ENCODE data around the gene GRHL3. TPM values are rescaled to one million over a fixed set of nuclear protein-coding genes. Genes with fewer than 3 reads are reported as not detected.

The GRHL3 gene
- total RNA-seq, 4 donors from 2014 or later = not detected

DNA sequence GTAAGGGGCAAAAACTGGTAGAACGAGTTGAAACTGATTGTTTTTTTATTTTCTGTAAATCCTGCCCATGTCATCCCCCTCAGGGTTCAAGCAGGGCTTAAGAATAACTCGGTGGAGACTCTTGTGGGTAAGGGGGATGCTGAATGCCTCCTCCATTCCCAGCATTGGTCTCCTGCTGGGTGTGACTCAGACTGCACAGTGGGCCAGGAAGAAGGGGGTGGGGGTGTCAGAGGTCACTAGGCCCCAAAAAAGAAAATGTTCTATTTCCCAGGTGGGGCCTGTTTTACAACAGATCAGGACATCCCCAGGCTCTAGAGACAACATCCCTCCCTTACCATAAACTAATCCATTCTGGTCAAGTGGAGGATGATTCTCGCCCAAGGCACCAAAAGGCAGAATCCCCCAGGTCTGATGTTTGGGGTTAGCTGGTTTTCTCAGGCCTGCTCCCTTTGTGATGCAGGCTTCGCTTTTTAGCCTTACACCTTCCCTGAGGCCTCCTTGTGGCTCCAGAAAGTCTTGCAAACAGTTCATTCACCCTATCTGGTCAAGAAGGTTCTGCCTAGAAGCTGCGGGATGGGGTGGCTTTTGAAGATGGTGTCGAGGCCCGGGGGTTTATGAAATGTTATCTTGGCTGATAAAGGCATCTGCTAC is 10.7 kb upstream of the GRHL3 start:
- Histone ChIP-seq H3K27ac (no peak overlapping the region), H3K36me3 (no peaks in the 10 kb centered on the region), H3K27me3 (peaks cover 0 to 21% of the 10 kb centered on the region in 2 donors), H3K4me1 (no peaks in the 10 kb centered on the region), H3K9me3 (no peaks in the 10 kb centered on the region), H3K4me3 (no peak overlapping the region)
- TF ChIP-seq EP300 (IDR thresholded peaks at IDR 0.05) = no peak
- WGBS, 2 donors = 75 to 78% methylated on average over 7 of the region's 7 CpGs
- no peak for DNase-seq (ENCODE audit: low spot score in 2 of 2)

DNA sequence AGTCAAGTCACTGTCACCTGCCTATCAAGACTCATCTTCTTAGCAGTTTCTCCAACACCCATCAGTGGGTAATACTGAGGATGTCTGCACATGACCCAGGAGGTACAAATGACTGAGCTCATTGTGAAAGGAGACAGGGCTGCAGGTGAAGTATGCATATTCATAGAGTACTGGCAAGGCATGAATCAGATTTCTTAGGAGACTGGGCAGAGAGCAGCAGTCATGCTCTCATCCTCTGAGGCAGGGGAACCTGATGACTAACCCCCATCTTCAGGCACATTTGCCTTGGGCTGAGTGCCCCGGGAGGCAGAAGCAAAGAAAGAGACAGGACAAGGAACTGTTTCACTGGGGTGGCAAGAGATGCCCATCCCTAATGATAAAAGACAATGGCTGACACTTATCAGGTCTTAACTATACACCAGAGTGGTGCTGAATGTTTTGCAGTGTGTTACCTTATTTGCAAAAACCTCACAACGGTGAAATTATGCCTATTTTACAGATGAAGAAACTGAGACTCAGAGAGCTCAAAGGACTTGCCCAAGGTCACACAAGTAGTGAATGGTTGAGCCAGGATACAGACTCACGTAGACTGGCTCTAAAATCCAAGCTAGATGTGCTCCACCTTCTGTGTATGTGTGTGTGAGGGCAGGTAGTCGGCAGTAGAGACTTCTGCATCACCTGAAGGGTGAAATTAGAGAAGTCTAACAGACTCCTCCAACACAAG is 9.2 kb upstream of the GRHL3 start:
- H3K4me1 ChIP-seq = no peaks in the 10 kb centered on the region
- no peak overlapping the region for H3K4me3 ChIP-seq
- no peaks in the 10 kb centered on the region for H3K9me3 ChIP-seq
- peaks cover 0 to 22% of the 10 kb centered on the region in 2 donors for H3K27me3 ChIP-seq
- DNase-seq (ENCODE audit: low spot score in 2 of 2) = no peak
- no peaks in the 10 kb centered on the region for H3K36me3 ChIP-seq
- no peak overlapping the region for H3K27ac ChIP-seq
- 90 to 91% methylated on average over 4 of the region's 4 CpGs for WGBS, 2 donors
- TF ChIP-seq, protein P1, sequence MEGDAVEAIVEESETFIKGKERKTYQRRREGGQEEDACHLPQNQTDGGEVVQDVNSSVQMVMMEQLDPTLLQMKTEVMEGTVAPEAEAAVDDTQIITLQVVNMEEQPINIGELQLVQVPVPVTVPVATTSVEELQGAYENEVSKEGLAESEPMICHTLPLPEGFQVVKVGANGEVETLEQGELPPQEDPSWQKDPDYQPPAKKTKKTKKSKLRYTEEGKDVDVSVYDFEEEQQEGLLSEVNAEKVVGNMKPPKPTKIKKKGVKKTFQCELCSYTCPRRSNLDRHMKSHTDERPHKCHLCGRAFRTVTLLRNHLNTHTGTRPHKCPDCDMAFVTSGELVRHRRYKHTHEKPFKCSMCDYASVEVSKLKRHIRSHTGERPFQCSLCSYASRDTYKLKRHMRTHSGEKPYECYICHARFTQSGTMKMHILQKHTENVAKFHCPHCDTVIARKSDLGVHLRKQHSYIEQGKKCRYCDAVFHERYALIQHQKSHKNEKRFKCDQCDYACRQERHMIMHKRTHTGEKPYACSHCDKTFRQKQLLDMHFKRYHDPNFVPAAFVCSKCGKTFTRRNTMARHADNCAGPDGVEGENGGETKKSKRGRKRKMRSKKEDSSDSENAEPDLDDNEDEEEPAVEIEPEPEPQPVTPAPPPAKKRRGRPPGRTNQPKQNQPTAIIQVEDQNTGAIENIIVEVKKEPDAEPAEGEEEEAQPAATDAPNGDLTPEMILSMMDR (IDR thresholded peaks at IDR 0.05) = no peak
- TF ChIP-seq EP300 (IDR thresholded peaks at IDR 0.05) = no peak
- no peak for TF ChIP-seq POLR2A (IDR thresholded peaks at IDR 0.05)

- H3K4me1 ChIP-seq = no peaks in the 10 kb centered on the region
- no peaks in the 10 kb centered on the region for H3K9me3 ChIP-seq
- H3K4me3 ChIP-seq = no peak overlapping the region
- no peak for DNase-seq (ENCODE audit: low spot score in 2 of 2)
- TF ChIP-seq POLR2A (IDR thresholded peaks at IDR 0.05) (no peak), EP300 (IDR thresholded peaks at IDR 0.05) (no peak)
- TF ChIP-seq, protein P1 (IDR thresholded peaks at IDR 0.05) = no peak
- no peaks in the 10 kb centered on the region for H3K36me3 ChIP-seq
- WGBS, 2 donors = 95 to 100% methylated on average over 3 of the region's 3 CpGs
- no peak overlapping the region for H3K27ac ChIP-seq
- H3K27me3 ChIP-seq = peaks cover 0 to 13% of the 10 kb centered on the region in 2 donors
Measured at GRCh38 chr1:24311234-24311633, 7.9 kb upstream of the GRHL3 start.

DNA sequence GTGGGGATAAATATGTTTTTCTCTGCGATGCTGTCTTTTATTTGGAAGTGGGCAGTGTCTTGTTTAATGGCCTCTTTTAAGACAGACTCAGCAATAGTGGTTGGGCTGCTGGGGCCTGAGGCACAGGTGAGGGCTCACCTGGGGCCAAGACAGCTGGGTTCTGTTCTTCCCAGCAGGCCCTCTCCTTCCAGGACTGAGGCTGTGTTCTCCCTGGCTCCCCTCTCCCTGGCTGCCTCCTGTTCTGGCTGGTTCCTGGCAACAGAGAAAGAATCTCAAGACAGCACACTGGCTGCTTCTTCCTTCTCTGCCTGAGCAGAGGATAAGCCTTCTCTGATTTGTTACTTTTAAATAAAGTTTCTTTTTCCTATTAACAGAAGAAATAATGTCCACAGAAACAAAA is 7.4 kb upstream of the GRHL3 start:
- Histone ChIP-seq H3K36me3 (no peaks in the 10 kb centered on the region), H3K4me1 (no peaks in the 10 kb centered on the region), H3K4me3 (no peak overlapping the region), H3K9me3 (no peaks in the 10 kb centered on the region), H3K27ac (no peak overlapping the region), H3K27me3 (peaks cover 0 to 14% of the 10 kb centered on the region in 2 donors)
- WGBS, 2 donors = 48 to 54% methylated on average over 1 of the region's 1 CpG
- DNase-seq (ENCODE audit: low spot score in 2 of 2) = no peak
- TF ChIP-seq, protein P1 (IDR thresholded peaks at IDR 0.05) = no peak
- no peak for TF ChIP-seq EP300 (IDR thresholded peaks at IDR 0.05)
- no peak for TF ChIP-seq POLR2A (IDR thresholded peaks at IDR 0.05)

DNA sequence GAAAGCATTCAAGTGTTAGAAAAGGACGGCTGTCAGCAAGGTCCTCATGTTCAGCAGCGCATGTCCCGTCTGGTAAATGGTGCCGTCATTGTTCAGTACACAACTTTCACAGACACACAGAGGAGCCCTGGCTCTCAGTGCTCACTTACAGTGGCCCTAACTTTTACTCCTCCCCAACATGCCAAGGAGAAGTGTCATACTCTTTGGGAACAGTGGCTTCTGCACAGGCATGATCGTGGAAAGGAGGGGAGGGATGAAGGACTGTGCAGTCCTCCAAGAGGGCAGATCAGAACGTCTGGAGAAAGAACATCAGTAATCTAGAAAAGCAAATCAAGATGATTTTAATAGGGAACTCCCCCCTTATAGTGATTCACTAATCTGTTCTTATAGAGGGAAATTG is 3.8 kb upstream of the GRHL3 start:
- 40 to 53% methylated on average over 6 of the region's 6 CpGs for WGBS, 2 donors
- H3K27me3 ChIP-seq = peaks cover 0 to 41% of the 10 kb centered on the region in 2 donors
- H3K36me3 ChIP-seq = no peaks in the 10 kb centered on the region
- peaks cover 0 to 21% (median 9%) of the 10 kb centered on the region in 4 donors for H3K4me1 ChIP-seq
- no peak for DNase-seq (ENCODE audit: low spot score in 2 of 2)
- TF ChIP-seq, protein P1 (IDR thresholded peaks at IDR 0.05) = no peak
- TF ChIP-seq POLR2A (IDR thresholded peaks at IDR 0.05) (no peak), EP300 (IDR thresholded peaks at IDR 0.05) (no peak)
- no peak overlapping the region for H3K4me3 ChIP-seq
- no peak overlapping the region for H3K27ac ChIP-seq
- H3K9me3 ChIP-seq = no peaks in the 10 kb centered on the region

Data from tibial nerve (tissue), 4 donors.